NCI-H2227 treated with DMSO at 0.1 percent for 48 hours (cell line): Measurements from ENCODE around the gene CYREN.
"Not testable (repeated sequence)": the region's sequence is repeated elsewhere in the genome, so short reads cannot be mapped to it uniquely, and the experiment has no call there.

Experiments
- DNase-seq: peaks from one replicate; lab custom pipeline; 2025; lab: John Stamatoyannopoulos, UW

CYREN gene

GRCh38 chr7:135177028-135177696, 6.7 kb upstream of the CYREN start:
- no peak for DNase-seq

GRCh38 chr7:135175931-135176330, 5.4 kb upstream of the CYREN start:
- no peak for DNase-seq

- no peak for DNase-seq
Measured at GRCh38 chr7:135174941-135175340, 4.4 kb upstream of the CYREN start.

GRCh38 chr7:135173916-135174315, 3.4 kb upstream of the CYREN start:
- DNase-seq: not testable (repeated sequence)

- DNase-seq: not testable (repeated sequence)
Measured at GRCh38 chr7:135171581-135172291, 1.2 kb upstream of the CYREN start.

GRCh38 chr7:135170998-135171481, 533 bp upstream of the CYREN start:
- DNase-seq: not testable (repeated sequence)

GRCh38 chr7:135169964-135170273, 588 bp downstream of the CYREN start:
- DNase-seq: no peak

GRCh38 chr7:135169141-135169963, 1.2 kb downstream of the CYREN start:
- DNase-seq: no peak

- no peak for DNase-seq
Measured at GRCh38 chr7:135168489-135169140, 1.9 kb downstream of the CYREN start.

GRCh38 chr7:135168001-135168400, 2.5 kb downstream of the CYREN start:
- no peak for DNase-seq

- no peak for DNase-seq
Measured at GRCh38 chr7:135167365-135167917, 3.1 kb downstream of the CYREN start.

GRCh38 chr7:135166338-135166990, 4.0 kb downstream of the CYREN start:
- no peak for DNase-seq

GRCh38 chr7:135165862-135166261, 4.6 kb downstream of the CYREN start:
- DNase-seq: no peak

GRCh38 chr7:135164357-135165061, 6.0 kb downstream of the CYREN start:
- no peak for DNase-seq

- DNase-seq: no peak
Measured at GRCh38 chr7:135162382-135163001, 8.0 kb downstream of the CYREN start.

- DNase-seq: no peak
Measured at GRCh38 chr7:135161669-135162068, 8.8 kb downstream of the CYREN start.

GRCh38 chr7:135160858-135161653, 9.5 kb downstream of the CYREN start:
- DNase-seq: no peak

- DNase-seq: no peak
Measured at GRCh38 chr7:135160098-135160857, 10.2 kb downstream of the CYREN start.
